Measurements from ENCODE around the gene RPL28. TPM values are rescaled to one million over a fixed set of nuclear protein-coding genes. Genes with fewer than 3 reads are reported as not detected.

RPL28 gene
- total and polyA plus RNA-seq, 4 donors: 116 to 535 (median 164) TPM

DNA sequence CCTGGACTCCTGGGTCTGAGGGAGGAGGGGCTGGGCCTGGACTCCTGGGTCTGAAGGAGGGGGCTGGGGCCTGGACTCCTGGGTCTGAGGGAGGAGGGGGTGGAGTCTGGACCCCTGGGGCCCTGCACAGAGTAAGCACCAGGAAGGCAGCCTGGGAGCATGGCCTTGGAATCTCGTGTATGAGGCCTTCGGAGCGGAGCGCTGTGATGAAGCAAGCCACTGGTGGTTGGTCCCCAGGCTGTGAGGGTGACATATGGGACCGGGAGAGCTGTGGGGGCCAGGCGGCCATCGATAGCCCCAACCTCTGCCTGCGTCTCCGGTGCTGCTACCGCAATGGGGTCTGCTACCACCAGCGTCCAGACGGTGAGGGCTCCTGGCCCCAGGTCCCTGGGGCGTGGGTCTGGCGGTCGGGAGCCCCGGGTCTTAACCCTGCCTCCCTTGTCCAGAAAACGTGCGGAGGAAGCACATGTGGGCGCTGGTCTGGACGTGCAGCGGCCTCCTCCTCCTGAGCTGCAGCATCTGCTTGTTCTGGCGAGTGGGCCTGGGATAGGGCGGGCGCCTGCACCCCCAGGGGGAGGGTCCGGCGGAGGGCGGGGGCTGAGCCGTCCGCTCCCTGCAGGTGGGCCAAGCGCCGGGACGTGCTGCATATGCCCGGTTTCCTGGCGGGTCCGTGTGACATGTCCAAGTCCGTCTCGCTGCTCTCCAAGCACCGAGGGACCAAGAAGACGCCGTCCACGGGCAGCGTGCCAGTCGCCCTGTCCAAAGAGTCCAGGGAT is 8.2 kb upstream of the RPL28 start (continued):
- TF ChIP-seq, protein P1, sequence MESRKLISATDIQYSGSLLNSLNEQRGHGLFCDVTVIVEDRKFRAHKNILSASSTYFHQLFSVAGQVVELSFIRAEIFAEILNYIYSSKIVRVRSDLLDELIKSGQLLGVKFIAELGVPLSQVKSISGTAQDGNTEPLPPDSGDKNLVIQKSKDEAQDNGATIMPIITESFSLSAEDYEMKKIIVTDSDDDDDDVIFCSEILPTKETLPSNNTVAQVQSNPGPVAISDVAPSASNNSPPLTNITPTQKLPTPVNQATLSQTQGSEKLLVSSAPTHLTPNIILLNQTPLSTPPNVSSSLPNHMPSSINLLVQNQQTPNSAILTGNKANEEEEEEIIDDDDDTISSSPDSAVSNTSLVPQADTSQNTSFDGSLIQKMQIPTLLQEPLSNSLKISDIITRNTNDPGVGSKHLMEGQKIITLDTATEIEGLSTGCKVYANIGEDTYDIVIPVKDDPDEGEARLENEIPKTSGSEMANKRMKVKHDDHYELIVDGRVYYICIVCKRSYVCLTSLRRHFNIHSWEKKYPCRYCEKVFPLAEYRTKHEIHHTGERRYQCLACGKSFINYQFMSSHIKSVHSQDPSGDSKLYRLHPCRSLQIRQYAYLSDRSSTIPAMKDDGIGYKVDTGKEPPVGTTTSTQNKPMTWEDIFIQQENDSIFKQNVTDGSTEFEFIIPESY (IDR thresholded peaks at IDR 0.05): no peak
- no peak for TF ChIP-seq YY1 (IDR thresholded peaks at IDR 0.05)
- TF ChIP-seq RAD21 (IDR thresholded peaks at IDR 0.05): no peak
- no peak for TF ChIP-seq EGR1 (IDR thresholded peaks at IDR 0.05; ENCODE audit: low read depth in 2 of 2)

DNA sequence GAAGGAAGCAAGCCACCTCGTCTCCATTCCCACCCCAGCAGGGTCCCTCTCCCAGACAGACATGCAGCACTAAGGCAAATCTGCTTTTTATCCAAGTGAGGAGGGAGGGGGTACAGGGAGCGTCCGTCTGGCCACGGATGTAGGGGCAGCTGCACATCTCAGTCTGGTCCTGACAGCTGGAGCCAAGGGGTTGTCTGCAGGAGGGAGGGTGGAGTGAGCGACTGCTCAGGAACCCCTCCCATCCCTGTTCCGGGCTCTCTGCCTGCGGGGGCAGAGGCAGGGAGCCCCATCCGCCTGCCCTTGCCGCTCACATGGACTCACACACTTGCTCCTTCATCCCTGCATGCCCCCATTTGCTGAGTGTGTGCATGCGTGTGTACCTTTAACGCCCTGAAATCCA is 6.6 kb upstream of the RPL28 start:
- no peak for DNase-seq (ENCODE audit: low spot score)
- Histone ChIP-seq H3K27ac (ENCODE audit: low read depth in 1 of 2, low read length in 2 of 2) (no peak overlapping the region), H3K4me1 (ENCODE audit: control insufficient read depth in 4 of 4, insufficient read depth in 4 of 4, low read length in 3 of 4) (peaks cover 4 to 6% (median 5%) of the 10 kb centered on the region in 4 donors), H3K4me3 (ENCODE audit: low read depth in 1 of 3, low read length in 3 of 3) (no peak overlapping the region), H3K36me3 (ENCODE audit: control insufficient read depth in 4 of 4, insufficient read depth in 3 of 4, low read depth in 1 of 4, low read length in 3 of 4) (no peaks in the 10 kb centered on the region), H3K27me3 (ENCODE audit: control insufficient read depth in 4 of 4, insufficient read depth in 4 of 4, low read length in 3 of 4) (peaks cover 0 to 2% (median 2%) of the 10 kb centered on the region in 4 donors), H3K9ac (ENCODE audit: low read depth in 1 of 2, low read length in 2 of 2) (no peak overlapping the region), H3K9me3 (ENCODE audit: control insufficient read depth in 4 of 4, low read length in 3 of 4) (no peaks in the 10 kb centered on the region)
- 74% methylated on average over 11 of the region's 11 CpGs for WGBS
- TF ChIP-seq, protein P2, sequence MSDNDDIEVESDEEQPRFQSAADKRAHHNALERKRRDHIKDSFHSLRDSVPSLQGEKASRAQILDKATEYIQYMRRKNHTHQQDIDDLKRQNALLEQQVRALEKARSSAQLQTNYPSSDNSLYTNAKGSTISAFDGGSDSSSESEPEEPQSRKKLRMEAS (IDR thresholded peaks at IDR 0.05): no peak
- TF ChIP-seq, protein P3, sequence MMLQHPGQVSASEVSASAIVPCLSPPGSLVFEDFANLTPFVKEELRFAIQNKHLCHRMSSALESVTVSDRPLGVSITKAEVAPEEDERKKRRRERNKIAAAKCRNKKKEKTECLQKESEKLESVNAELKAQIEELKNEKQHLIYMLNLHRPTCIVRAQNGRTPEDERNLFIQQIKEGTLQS (IDR thresholded peaks at IDR 0.05): no peak

DNA sequence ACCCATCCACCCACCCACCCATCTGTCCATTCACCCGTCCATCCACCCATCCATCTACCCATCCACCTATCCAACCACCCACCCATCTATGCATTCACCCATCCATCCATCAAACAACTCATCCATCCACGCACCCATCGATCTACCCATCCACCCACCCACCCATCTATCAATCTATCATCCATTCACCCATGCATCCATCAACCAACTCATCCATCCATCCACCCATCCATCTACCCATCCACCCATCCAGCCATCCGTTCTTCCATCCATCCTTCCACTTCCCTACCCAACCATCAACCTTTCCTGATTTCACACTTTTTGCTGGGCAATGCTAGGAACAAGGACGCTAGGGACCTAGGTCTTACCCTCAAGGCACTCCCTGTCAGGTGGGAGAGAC is 3.7 kb upstream of the RPL28 start:
- 98% methylated on average over 5 of the region's 5 CpGs for WGBS
- H3K36me3 ChIP-seq (ENCODE audit: control insufficient read depth in 4 of 4, insufficient read depth in 3 of 4, low read depth in 1 of 4, low read length in 3 of 4): no peaks in the 10 kb centered on the region

DNA sequence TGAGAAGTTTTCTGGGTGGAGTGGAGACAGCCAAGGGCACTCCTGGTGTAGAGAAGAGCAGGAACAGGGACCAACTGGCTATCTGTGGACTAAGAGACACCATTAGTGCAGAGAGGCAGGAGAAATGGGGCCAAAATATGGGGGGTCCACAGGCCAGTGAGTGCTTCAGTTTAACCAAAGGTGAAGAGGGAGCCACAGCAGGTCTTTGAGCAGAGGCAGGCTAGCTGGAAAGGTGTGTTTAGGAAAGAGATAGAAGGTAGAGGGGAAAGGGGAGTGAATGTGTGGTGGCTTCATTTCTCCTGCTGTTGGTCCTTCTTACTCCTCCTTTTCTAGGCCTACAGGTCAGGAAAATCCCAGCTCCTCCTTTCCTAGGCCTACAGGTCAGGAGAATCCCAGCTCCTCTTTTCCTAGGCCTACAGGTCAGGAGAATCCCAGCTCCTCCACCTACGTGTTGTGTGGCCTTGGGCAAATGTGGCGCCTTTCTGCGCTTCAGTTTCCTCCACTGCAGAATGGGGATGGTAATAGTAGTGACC is 3.1 kb upstream of the RPL28 start:
- TF ChIP-seq NR2F2 (IDR thresholded peaks at IDR 0.05) (no peak), YY1 (IDR thresholded peaks at IDR 0.05) (no peak), RAD21 (IDR thresholded peaks at IDR 0.05) (no peak), HNF4A (conservative IDR thresholded peaks at IDR 0.05) (no peak), JUND (IDR thresholded peaks at IDR 0.05) (no peak)
- TF ChIP-seq, protein P4, sequence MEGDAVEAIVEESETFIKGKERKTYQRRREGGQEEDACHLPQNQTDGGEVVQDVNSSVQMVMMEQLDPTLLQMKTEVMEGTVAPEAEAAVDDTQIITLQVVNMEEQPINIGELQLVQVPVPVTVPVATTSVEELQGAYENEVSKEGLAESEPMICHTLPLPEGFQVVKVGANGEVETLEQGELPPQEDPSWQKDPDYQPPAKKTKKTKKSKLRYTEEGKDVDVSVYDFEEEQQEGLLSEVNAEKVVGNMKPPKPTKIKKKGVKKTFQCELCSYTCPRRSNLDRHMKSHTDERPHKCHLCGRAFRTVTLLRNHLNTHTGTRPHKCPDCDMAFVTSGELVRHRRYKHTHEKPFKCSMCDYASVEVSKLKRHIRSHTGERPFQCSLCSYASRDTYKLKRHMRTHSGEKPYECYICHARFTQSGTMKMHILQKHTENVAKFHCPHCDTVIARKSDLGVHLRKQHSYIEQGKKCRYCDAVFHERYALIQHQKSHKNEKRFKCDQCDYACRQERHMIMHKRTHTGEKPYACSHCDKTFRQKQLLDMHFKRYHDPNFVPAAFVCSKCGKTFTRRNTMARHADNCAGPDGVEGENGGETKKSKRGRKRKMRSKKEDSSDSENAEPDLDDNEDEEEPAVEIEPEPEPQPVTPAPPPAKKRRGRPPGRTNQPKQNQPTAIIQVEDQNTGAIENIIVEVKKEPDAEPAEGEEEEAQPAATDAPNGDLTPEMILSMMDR (IDR thresholded peaks at IDR 0.05; ENCODE audit: low read depth, low read length, missing input control): no peak
- TF ChIP-seq, protein P1 (IDR thresholded peaks at IDR 0.05): no peak
- H3K4me3 ChIP-seq (ENCODE audit: low read depth in 1 of 3, low read length in 3 of 3): no peak overlapping the region
- H3K4me1 ChIP-seq (ENCODE audit: control insufficient read depth in 4 of 4, insufficient read depth in 4 of 4, low read length in 3 of 4): peaks cover 15 to 29% (median 24%) of the 10 kb centered on the region in 4 donors
- peaks cover 0 to 6% (median 2%) of the 10 kb centered on the region in 4 donors for H3K36me3 ChIP-seq (ENCODE audit: control insufficient read depth in 4 of 4, insufficient read depth in 3 of 4, low read depth in 1 of 4, low read length in 3 of 4)
- H3K9ac ChIP-seq (ENCODE audit: low read depth in 1 of 2, low read length in 2 of 2): no peak overlapping the region
- peaks cover 0 to 2% (median 0%) of the 10 kb centered on the region in 4 donors for H3K27me3 ChIP-seq (ENCODE audit: control insufficient read depth in 4 of 4, insufficient read depth in 4 of 4, low read length in 3 of 4)
- 97% methylated on average over 3 of the region's 3 CpGs for WGBS
- no peak for DNase-seq (ENCODE audit: low spot score)
- H3K27ac ChIP-seq (ENCODE audit: low read depth in 1 of 2, low read length in 2 of 2): no peak overlapping the region
- H3K9me3 ChIP-seq (ENCODE audit: control insufficient read depth in 4 of 4, low read length in 3 of 4): no peaks in the 10 kb centered on the region

More for the DNA sequence above, 3.7 kb upstream of the RPL28 start:
- DNase-seq (ENCODE audit: low spot score): no peak
- peaks cover 0 to 2% (median 0%) of the 10 kb centered on the region in 4 donors for H3K27me3 ChIP-seq (ENCODE audit: control insufficient read depth in 4 of 4, insufficient read depth in 4 of 4, low read length in 3 of 4)
- no peak overlapping the region for H3K9ac ChIP-seq (ENCODE audit: low read depth in 1 of 2, low read length in 2 of 2)
- H3K27ac ChIP-seq (ENCODE audit: low read depth in 1 of 2, low read length in 2 of 2): no peak overlapping the region
- TF ChIP-seq FOXA1 (IDR thresholded peaks at IDR 0.05): no peak
- H3K9me3 ChIP-seq (ENCODE audit: control insufficient read depth in 4 of 4, low read length in 3 of 4): no peaks in the 10 kb centered on the region
- peaks cover 11 to 24% (median 18%) of the 10 kb centered on the region in 4 donors for H3K4me1 ChIP-seq (ENCODE audit: control insufficient read depth in 4 of 4, insufficient read depth in 4 of 4, low read length in 3 of 4)
- no peak overlapping the region for H3K4me3 ChIP-seq (ENCODE audit: low read depth in 1 of 3, low read length in 3 of 3)

Measured in liver (tissue), 9 donors.